Upper lobe of left lung (tissue), 4 donors: ENCODE data around the gene RUFY3.
A peak's percentile ranks its signal among the peaks of the same experiment; 100 is the strongest.

Experiments used
- CTCF ChIP-seq, 6 experiments: fragments of 450-650 bp in 4 of 6; fragments of 200-600 bp in 2 of 6; sonication (generic) in 2 of 6; IDR thresholded peaks; one replicate each; pipeline ENCODE4 v1.5.1; 2016 to 2019; ENCODE audit warnings: antibody characterized with exemption in 6 of 6
- EP300 ChIP-seq, 4 donors: sonication (generic); formaldehyde crosslinking; IDR thresholded peaks; one replicate each; pipeline ENCODE4 v1.5.1; 2017; ENCODE audit warnings: antibody characterized with exemption in 4 of 4, control low read depth in 2 of 4
- POLR2A ChIP-seq, 4 donors: fragments of 450-650 bp; IDR thresholded peaks; one replicate each; pipeline ENCODE4 v1.5.1; 2016 to 2017; ENCODE audit warnings: antibody characterized with exemption in 4 of 4, mild to moderate bottlenecking in 2 of 4
- POLR2AphosphoS5 ChIP-seq, 2 donors: sonication (generic); formaldehyde crosslinking; IDR thresholded peaks; one replicate each; pipeline ENCODE4 v1.5.1; 2017; ENCODE audit warnings: antibody characterized with exemption in 2 of 2

- no peak for TF ChIP-seq CTCF (IDR thresholded peaks at IDR 0.05)
- TF ChIP-seq EP300 (IDR thresholded peaks at IDR 0.05) = no peak
- peak in 1 of 2 donors; percentile 19 for TF ChIP-seq POLR2AphosphoS5 (IDR thresholded peaks at IDR 0.05)
- TF ChIP-seq POLR2A (IDR thresholded peaks at IDR 0.05) = no peak
Measured at GRCh38 chr4:70838666-70839588, 117.2 kb downstream of the RUFY3 start.
